GM12892 (cell line): ENCODE measurements around the gene PRKCG.

Experiments used
- POLR2A ChIP-seq: IDR thresholded peaks from 2 replicates; pipeline ENCODE4 v1.6.1; 2011; ENCODE audit warnings: low read depth, low read length, control low read depth
- POLR2AphosphoS5 ChIP-seq: IDR thresholded peaks from 2 replicates; pipeline ENCODE4 v1.6.1; 2011; ENCODE audit warnings: low read depth, low read length, control low read depth
- TAF1 ChIP-seq: IDR thresholded peaks from 2 replicates; pipeline ENCODE4 v1.6.1; 2011; ENCODE audit warnings: low read depth, mild to moderate bottlenecking, control low read depth, low read length, borderline replicate concordance

DNA sequence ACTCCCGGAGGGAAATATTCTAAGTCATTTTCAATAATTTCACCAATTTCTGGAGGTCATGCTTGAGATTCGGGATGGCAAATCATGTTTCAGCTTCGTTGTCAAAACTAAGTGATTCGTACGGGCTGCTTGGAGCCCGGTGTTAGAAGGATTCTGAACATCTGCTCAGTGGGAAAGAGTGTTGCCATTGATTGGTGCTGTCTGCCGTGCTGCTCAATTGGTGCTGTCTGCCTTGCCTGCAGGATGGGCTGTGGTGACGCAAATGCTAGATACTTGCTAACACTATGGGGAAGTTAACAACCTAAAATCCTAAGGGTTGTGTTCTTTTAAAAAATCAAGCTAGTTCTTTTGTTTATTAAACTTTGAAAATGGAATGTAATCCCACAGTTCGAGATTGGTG lies 63.4 kb downstream of the PRKCG start:
- TF ChIP-seq POLR2A (no peak), POLR2AphosphoS5 (no peak), TAF1 (no peak)
